Subcutaneous adipose tissue (tissue), 4 donors: ENCODE measurements around the gene FCN2. TPM values are rescaled to one million over a fixed set of nuclear protein-coding genes. Genes with fewer than 3 reads are reported as not detected.

ENCODE experiments used
- total RNA-seq, 4 donors: library from RNA; depleted of rRNA; stranded (reverse); fragments of >200 nt; gene quantifications; one replicate each; pipeline ENCODE4 v1.1.0, GENCODE V29; 2016
- TF ChIP-seq, protein P1 (sequence below): fragments of 450-650 bp; IDR thresholded peaks from one replicate; pipeline ENCODE4 v1.5.1; 2016; ENCODE audit warnings: low read depth, mild to moderate bottlenecking, control low read depth, antibody characterized with exemption, moderate library complexity

FCN2 gene
- total RNA-seq, 4 donors from 2014 or later, result 1.3 to 9.8 (median 2.5) TPM

- TF ChIP-seq, protein P1, sequence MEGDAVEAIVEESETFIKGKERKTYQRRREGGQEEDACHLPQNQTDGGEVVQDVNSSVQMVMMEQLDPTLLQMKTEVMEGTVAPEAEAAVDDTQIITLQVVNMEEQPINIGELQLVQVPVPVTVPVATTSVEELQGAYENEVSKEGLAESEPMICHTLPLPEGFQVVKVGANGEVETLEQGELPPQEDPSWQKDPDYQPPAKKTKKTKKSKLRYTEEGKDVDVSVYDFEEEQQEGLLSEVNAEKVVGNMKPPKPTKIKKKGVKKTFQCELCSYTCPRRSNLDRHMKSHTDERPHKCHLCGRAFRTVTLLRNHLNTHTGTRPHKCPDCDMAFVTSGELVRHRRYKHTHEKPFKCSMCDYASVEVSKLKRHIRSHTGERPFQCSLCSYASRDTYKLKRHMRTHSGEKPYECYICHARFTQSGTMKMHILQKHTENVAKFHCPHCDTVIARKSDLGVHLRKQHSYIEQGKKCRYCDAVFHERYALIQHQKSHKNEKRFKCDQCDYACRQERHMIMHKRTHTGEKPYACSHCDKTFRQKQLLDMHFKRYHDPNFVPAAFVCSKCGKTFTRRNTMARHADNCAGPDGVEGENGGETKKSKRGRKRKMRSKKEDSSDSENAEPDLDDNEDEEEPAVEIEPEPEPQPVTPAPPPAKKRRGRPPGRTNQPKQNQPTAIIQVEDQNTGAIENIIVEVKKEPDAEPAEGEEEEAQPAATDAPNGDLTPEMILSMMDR, result no peak
These were observed 39.3 kb upstream of the FCN2 start for GRCh38 chr9:134841180-134841904.

GRCh38 chr9:134842321-134842720 lies 38.3 kb upstream of the FCN2 start:
- TF ChIP-seq, protein P1, result no peak

GRCh38 chr9:134843740-134844139 lies 36.9 kb upstream of the FCN2 start:
- TF ChIP-seq, protein P1, result no peak

GRCh38 chr9:134844821-134845220 lies 35.8 kb upstream of the FCN2 start:
- TF ChIP-seq, protein P1, result no peak

GRCh38 chr9:134846187-134846586 lies 34.4 kb upstream of the FCN2 start:
- TF ChIP-seq, protein P1, result no peak

- TF ChIP-seq, protein P1, result no peak
These were observed 33.9 kb upstream of the FCN2 start for GRCh38 chr9:134846699-134847098.

DNA sequence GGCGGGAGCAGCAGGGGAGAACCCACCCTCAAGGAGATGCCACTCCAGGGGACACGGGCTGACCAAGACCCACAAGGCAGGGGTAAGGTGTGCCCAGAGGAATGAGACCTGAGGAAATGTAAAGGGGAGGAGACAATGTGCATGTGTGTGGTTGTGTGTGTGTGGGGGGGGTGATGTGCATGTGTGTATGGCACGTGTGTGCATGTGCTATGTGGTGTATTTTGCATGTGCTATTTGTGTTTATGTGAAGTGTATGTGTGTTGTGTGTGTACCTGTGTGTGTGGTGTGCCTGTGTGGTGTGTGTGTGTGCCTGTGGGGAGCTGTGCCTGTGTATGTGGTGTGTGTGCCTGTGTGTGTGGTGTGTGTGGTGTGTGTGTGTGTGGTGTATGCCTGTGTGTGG lies 33.5 kb upstream of the FCN2 start:
- TF ChIP-seq, protein P1, result no peak
